Smooth muscle cell (in vitro differentiated cells): ENCODE results near the gene QSER1. TPM values are rescaled to one million over a fixed set of nuclear protein-coding genes. Genes with fewer than 3 reads are reported as not detected.

ENCODE experiments used
- DNase-seq: peaks from one replicate; lab custom pipeline; 2025; ENCODE audit not compliant: unreplicated experiment; lab: John Stamatoyannopoulos, UW
- H2AFZ ChIP-seq: fragments of 200-600 bp; sonication (generic); 2 replicates; pipeline ENCODE4 v1.6.0; 2016; ENCODE audit warnings: antibody characterized with exemption, low read depth, mild to moderate bottlenecking
- H3F3A ChIP-seq: fragments of 200-600 bp; sonication (generic); 2 replicates; pipeline ENCODE4 v1.6.0; 2017; ENCODE audit warnings: antibody characterized with exemption, low read depth
- H3K27ac ChIP-seq: fragments of 200-600 bp; sonication (generic); 2 replicates; pipeline ENCODE4 v1.5.1; 2016; ENCODE audit warnings: low read depth, mild to moderate bottlenecking
- H3K27me3 ChIP-seq: fragments of 200-600 bp; sonication (generic); 2 replicates; pipeline ENCODE4 v1.6.1; 2016; ENCODE audit warnings: low read depth, mild to moderate bottlenecking
- H3K36me3 ChIP-seq: fragments of 200-600 bp; sonication (generic); 2 replicates; pipeline ENCODE4 v1.5.1; 2016; ENCODE audit warnings: low read depth
- H3K4me1 ChIP-seq: fragments of 200-600 bp; sonication (generic); 2 replicates; pipeline ENCODE4 v1.5.1; 2016; ENCODE audit warnings: low read depth
- H3K4me2 ChIP-seq: fragments of 200-600 bp; sonication (generic); 2 replicates; pipeline ENCODE4 v1.6.0; 2016; ENCODE audit warnings: mild to moderate bottlenecking
- H3K4me3 ChIP-seq: fragments of 200-600 bp; sonication (generic); 2 replicates; pipeline ENCODE4 v1.5.1; 2016; ENCODE audit warnings: mild to moderate bottlenecking
- H3K79me2 ChIP-seq: fragments of 200-600 bp; sonication (generic); 2 replicates; pipeline ENCODE4 v1.6.0; 2016; ENCODE audit warnings: low read depth, mild to moderate bottlenecking
- H3K9ac ChIP-seq: fragments of 200-600 bp; sonication (generic); 2 replicates; pipeline ENCODE4 v1.6.0; 2016; ENCODE audit warnings: low read depth
- H3K9me3 ChIP-seq: fragments of 200-600 bp; sonication (generic); replicated peaks from 2 replicates; pipeline ENCODE4 v1.5.1; 2016; ENCODE audit warnings: low read depth
- H4K20me1 ChIP-seq: fragments of 200-600 bp; sonication (generic); 2 replicates; pipeline ENCODE4 v1.6.0; 2016; ENCODE audit warnings: low read depth
- CTCF ChIP-seq: fragments of 200-600 bp; sonication (generic); IDR thresholded peaks from 2 replicates; pipeline ENCODE4 v1.5.1; 2017; ENCODE audit warnings: borderline replicate concordance, mild to moderate bottlenecking, antibody characterized with exemption; ENCODE audit not compliant: insufficient read depth, poor library complexity, severe bottlenecking
- WGBS: methylation state at CpG from one replicate; pipeline ENCODE4 v1.1.7; 2016; ENCODE audit warnings: low lambda C conversion rate; 5-methylcytosine and 5-hydroxymethylcytosine counted together
- polyA plus RNA-seq: library from polyadenylated mRNA; unstranded; fragments of >200 nt; fragmentation: Nextera tagmentation; extraction: Ambion mirVana; gene quantifications from 2 replicates; pipeline ENCODE4 v1.2.1, GENCODE V29; 2016
- total RNA-seq: library from RNA; depleted of rRNA; stranded (reverse); fragments of >200 nt; gene quantifications from 2 replicates; pipeline ENCODE4 v1.2.3, GENCODE V29; 2014

Gene QSER1
- total and polyA plus RNA-seq, 2 experiments from 2014 or later = 4.1 to 31.6 TPM

- DNase-seq = no peak
- Histone ChIP-seq H3K9me3 (no peaks in the 10 kb centered on the region), H3K36me3 (no peaks in the 10 kb centered on the region), H3K4me2 (no peak overlapping the region), H3K27me3 (peaks cover 6% of the 10 kb centered on the region), H3K9ac (no peak overlapping the region), H3K4me1 (no peaks in the 10 kb centered on the region), H3K79me2 (no peaks in the 10 kb centered on the region), H2AFZ (no peak overlapping the region), H3K27ac (no peak overlapping the region), H3F3A (no peaks in the 10 kb centered on the region), H4K20me1 (no peaks in the 10 kb centered on the region), H3K4me3 (no peak overlapping the region)
- 89% methylated on average over 1 of the region's 1 CpG for WGBS
- TF ChIP-seq CTCF = no peak
Measured at GRCh38 chr11:32851251-32851650, 41.4 kb upstream of the QSER1 start.

- H3F3A ChIP-seq = no peaks in the 10 kb centered on the region
- H3K4me2 ChIP-seq = no peak overlapping the region
- no peak overlapping the region for H2AFZ ChIP-seq
Measured at GRCh38 chr11:32852207-32852606, 40.4 kb upstream of the QSER1 start.

GRCh38 chr11:32855601-32856000 lies 37.0 kb upstream of the QSER1 start:
- WGBS = 78% methylated on average over 2 of the region's 2 CpGs
- H3K36me3 ChIP-seq = no peaks in the 10 kb centered on the region

More at GRCh38 chr11:32852207-32852606, 40.4 kb upstream of the QSER1 start:
- no peak for TF ChIP-seq CTCF
- no peak for DNase-seq
- H3K4me1 ChIP-seq = no peaks in the 10 kb centered on the region
- H3K27me3 ChIP-seq = peaks cover 6% of the 10 kb centered on the region
- no peaks in the 10 kb centered on the region for H3K79me2 ChIP-seq
- no peaks in the 10 kb centered on the region for H4K20me1 ChIP-seq
- no peak overlapping the region for H3K27ac ChIP-seq
- WGBS = 65% methylated on average over 4 of the region's 4 CpGs
- H3K9me3 ChIP-seq = no peaks in the 10 kb centered on the region
- no peak overlapping the region for H3K9ac ChIP-seq
- no peak overlapping the region for H3K4me3 ChIP-seq
- H3K36me3 ChIP-seq = no peaks in the 10 kb centered on the region

More at GRCh38 chr11:32855601-32856000, 37.0 kb upstream of the QSER1 start:
- Histone ChIP-seq H3K9ac (no peak overlapping the region), H3K4me2 (no peak overlapping the region), H4K20me1 (no peaks in the 10 kb centered on the region), H3K27ac (no peak overlapping the region), H2AFZ (no peak overlapping the region), H3F3A (no peaks in the 10 kb centered on the region), H3K9me3 (no peaks in the 10 kb centered on the region), H3K79me2 (no peaks in the 10 kb centered on the region), H3K4me3 (no peak overlapping the region), H3K27me3 (peaks cover 6% of the 10 kb centered on the region), H3K4me1 (no peaks in the 10 kb centered on the region)
- DNase-seq = no peak
- TF ChIP-seq CTCF = no peak
